Measurements from ENCODE around the gene CEBPZ.

The CEBPZ gene, protein sequence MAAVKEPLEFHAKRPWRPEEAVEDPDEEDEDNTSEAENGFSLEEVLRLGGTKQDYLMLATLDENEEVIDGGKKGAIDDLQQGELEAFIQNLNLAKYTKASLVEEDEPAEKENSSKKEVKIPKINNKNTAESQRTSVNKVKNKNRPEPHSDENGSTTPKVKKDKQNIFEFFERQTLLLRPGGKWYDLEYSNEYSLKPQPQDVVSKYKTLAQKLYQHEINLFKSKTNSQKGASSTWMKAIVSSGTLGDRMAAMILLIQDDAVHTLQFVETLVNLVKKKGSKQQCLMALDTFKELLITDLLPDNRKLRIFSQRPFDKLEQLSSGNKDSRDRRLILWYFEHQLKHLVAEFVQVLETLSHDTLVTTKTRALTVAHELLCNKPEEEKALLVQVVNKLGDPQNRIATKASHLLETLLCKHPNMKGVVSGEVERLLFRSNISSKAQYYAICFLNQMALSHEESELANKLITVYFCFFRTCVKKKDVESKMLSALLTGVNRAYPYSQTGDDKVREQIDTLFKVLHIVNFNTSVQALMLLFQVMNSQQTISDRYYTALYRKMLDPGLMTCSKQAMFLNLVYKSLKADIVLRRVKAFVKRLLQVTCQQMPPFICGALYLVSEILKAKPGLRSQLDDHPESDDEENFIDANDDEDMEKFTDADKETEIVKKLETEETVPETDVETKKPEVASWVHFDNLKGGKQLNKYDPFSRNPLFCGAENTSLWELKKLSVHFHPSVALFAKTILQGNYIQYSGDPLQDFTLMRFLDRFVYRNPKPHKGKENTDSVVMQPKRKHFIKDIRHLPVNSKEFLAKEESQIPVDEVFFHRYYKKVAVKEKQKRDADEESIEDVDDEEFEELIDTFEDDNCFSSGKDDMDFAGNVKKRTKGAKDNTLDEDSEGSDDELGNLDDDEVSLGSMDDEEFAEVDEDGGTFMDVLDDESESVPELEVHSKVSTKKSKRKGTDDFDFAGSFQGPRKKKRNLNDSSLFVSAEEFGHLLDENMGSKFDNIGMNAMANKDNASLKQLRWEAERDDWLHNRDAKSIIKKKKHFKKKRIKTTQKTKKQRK

DNA sequence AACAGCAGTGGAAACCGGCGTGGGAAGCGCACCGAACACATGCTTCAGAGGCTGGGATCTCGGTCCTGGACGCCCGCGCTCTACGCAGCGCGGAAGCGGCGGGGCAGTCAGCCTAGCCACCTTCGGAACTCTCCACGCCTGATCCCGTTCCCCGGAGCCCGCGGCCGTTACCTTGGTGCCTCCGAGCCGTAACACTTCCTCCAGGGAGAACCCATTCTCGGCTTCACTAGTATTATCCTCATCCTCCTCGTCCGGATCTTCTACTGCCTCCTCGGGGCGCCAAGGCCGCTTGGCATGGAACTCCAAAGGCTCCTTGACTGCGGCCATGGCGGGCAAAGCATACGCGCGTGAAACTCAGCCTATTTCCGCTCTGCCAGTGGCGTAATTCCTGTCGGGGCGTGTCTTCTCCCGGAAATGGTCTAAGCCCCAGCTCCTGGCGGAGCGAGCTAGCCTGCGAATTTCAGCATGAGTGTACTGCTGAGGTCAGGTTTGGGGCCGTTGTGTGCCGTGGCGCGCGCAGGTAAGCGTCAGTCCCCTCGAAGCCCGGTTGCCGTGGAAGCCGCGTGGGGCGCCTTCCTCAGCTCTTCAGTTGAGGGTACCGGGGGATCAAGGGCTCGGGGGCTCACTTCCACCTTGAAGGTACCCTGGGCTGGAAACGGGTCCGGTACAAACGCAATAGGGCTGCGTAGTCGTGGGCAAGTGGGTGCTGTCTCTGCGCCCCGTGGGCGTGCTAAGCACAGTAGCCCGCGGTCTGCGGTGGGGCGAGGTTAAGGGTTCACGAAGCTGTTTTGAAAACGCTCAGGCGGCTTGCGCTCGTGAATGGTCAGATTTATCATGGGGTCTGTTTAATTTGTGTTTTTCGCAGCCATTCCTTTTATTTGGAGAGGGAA lies at the start of gene CEBPZ, which contains the start of gene NDUFAF7:
Gene CEBPZ (minus strand): TSS at position 356 of the 890 bp plus-strand sequence. CDS start 29 bp downstream, at position 327.
Gene NDUFAF7 (plus strand): TSS at position 418 of the 890 bp plus-strand sequence. CDS start 48 bp downstream, at position 466.
- peaks cover 40 to 68% (median 50%) of the 10 kb centered on the region in 11 experiments for H3K36me3 ChIP-seq
- H3K4me2 ChIP-seq = peak within 1 kb of the TSS; percentile 82 to 98 (median 92)
- peak within 1 kb of the TSS; percentile 74 to 97 (median 86) for H3K4me3 ChIP-seq
- H3K27me3 ChIP-seq = no peaks in the 10 kb centered on the region
- H3K4me1 ChIP-seq = peaks cover 21 to 45% (median 37%) of the 10 kb centered on the region in 10 experiments
- H4K20me1 ChIP-seq = peaks cover 0 to 79% (median 41%) of the 10 kb centered on the region in 11 experiments; a peak in 21 of 22 replicates
- H3K27ac ChIP-seq = peak within 1 kb of the TSS; percentile 84 to 93 (median 89)
- peak within 1 kb of the TSS; percentile 85 to 92 (median 90) for H3K9ac ChIP-seq
- TF ChIP-seq Cebpa-rat (IDR thresholded peaks at IDR 0.05) = peak in 2 of 11 experiments; percentile 14 to 35; a peak in 1 of 22 replicates
- no peaks in the 10 kb centered on the region for H3K9me3 ChIP-seq (replicated peaks in 1 of 11)

DNA sequence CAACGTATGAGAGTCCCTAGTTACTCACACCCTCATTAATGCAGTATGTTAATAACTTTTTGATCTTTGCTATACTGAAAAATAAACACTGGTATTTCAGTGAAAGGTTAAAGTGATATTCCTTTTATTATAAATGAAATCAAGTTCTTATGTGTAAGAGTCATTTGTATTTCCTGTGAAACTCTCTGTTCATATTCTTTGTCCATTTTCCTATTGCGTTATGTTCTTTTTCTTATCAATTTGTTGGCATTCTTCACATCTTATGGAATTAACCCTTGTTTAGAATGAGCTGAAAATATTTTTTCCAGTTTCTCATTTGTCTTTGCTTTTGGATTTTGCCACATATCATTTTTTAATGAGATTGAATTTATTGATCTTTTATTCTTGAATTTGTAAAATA lies 44.9 kb upstream of the CEBPZ start:
- Histone ChIP-seq H3K9me3 (replicated peaks in 1 of 11) (no peaks in the 10 kb centered on the region), H3K27me3 (no peaks in the 10 kb centered on the region), H3K4me1 (no peaks in the 10 kb centered on the region), H3K4me2 (no peak overlapping the region), H3K9ac (no peak overlapping the region), H3K27ac (no peak overlapping the region), H3K4me3 (no peak overlapping the region), H4K20me1 (peaks cover 0 to 5% (median 0%) of the 10 kb centered on the region in 11 experiments; a peak in 1 of 22 replicates), H3K36me3 (peaks cover 61 to 96% (median 82%) of the 10 kb centered on the region in 11 experiments)
- no peak for TF ChIP-seq Cebpa-rat (IDR thresholded peaks at IDR 0.05)

DNA sequence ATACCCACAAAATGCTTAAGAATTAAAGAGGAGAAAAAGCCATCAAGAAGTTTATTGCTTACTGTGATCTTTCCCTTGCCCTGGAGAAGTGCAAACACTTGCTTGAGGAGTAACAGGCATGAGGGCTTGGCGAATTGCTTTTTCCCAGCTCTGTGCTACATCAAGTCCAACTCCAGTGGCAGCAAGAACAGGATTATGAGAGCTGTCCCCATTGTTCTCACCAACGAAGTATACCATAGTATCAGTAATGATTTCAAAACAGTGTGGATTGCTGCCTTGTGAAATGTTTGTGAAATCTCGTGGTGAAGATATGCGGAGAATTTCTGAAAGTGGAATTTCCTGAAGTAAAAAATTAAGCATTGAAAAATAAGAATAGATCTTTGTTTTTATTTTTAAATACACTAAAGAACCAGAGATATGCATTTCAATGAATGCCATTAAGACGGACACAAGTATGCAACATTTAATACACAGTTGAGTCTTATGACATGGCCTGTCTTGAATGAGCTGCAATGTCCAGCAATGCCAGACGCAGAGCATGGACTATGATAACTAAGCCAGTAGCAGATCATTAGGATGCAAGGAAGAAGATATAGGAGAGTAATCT lies 43.1 kb upstream of the CEBPZ start:
- Histone ChIP-seq H3K4me1 (no peaks in the 10 kb centered on the region), H3K27ac (no peak overlapping the region), H3K4me2 (no peak overlapping the region), H3K36me3 (peaks cover 61 to 96% (median 80%) of the 10 kb centered on the region in 11 experiments), H3K9me3 (replicated peaks in 1 of 11) (no peaks in the 10 kb centered on the region), H3K27me3 (no peaks in the 10 kb centered on the region), H3K9ac (no peak overlapping the region), H3K4me3 (no peak overlapping the region), H4K20me1 (peaks cover 0 to 8% (median 0%) of the 10 kb centered on the region in 11 experiments; a peak in 1 of 22 replicates)
- no peak for TF ChIP-seq Cebpa-rat (IDR thresholded peaks at IDR 0.05)

DNA sequence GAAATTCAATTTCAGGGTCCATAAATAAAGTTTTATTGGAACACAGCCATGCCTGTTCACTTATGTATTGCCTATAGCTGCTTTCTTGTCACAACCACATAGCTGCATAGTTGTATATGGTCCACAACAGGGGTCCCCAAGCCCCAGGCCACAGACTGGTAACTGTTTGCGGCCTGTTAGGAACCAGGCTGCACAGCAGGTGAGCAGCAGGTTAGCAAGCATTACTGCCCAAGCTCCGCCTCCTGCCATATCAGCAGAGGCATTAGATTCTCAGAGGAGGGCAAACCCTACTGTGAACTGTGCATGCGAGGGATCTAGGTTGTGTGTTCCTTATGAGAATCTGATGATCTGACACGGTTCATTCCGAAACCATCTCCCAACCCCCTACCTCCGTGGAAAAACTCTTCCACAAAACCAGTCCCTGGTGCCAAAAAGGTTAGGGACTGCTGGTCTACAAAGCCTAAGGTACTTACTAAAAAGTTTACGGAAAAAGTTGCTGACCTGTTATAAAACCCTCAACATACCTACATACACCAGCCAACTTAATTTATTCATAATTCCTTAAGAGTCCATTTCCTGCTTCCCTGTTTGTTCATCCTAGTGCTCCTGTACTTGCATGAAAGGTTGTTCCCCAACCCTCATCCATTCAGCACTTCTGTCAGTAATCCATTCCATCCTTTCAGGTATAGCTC lies 40.1 kb upstream of the CEBPZ start:
- no peak for TF ChIP-seq Cebpa-rat (IDR thresholded peaks at IDR 0.05)

DNA sequence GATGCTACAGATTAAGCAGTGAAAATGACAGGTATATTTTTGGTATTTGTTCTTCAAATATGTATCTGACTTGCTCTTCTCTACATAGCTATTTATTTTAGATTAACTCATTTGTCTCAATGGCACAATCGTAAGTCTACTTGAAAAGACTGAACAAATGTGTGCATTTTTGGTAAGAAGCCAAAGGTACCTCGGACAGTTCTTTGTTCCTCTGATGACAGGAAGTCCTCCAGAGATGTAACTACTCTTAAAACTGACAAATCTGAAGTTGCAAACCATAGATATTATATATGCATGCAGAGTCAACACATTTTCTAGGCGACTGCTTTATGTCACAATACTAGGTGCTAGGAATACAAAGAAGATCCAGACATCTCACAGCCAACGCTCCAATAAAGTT lies 36.7 kb upstream of the CEBPZ start:
- H3K9ac ChIP-seq = no peak overlapping the region
- peaks cover 0 to 12% (median 0%) of the 10 kb centered on the region in 11 experiments; a peak in 1 of 22 replicates for H4K20me1 ChIP-seq
- no peak for TF ChIP-seq Cebpa-rat (IDR thresholded peaks at IDR 0.05)
- no peak overlapping the region for H3K27ac ChIP-seq
- H3K9me3 ChIP-seq (replicated peaks in 1 of 11) = no peaks in the 10 kb centered on the region
- peaks cover 0 to 8% (median 1%) of the 10 kb centered on the region in 10 experiments; a peak in 8 of 20 replicates for H3K4me1 ChIP-seq
- no peak overlapping the region for H3K4me3 ChIP-seq
- H3K36me3 ChIP-seq = peaks cover 66 to 96% (median 80%) of the 10 kb centered on the region in 11 experiments
- H3K27me3 ChIP-seq = no peaks in the 10 kb centered on the region
- no peak overlapping the region for H3K4me2 ChIP-seq

More for the DNA sequence above, 40.1 kb upstream of the CEBPZ start:
- Histone ChIP-seq H3K9ac (no peak overlapping the region), H4K20me1 (peaks cover 0 to 8% (median 0%) of the 10 kb centered on the region in 11 experiments; a peak in 1 of 22 replicates), H3K4me2 (no peak overlapping the region), H3K27me3 (no peaks in the 10 kb centered on the region), H3K4me1 (no peaks in the 10 kb centered on the region), H3K36me3 (peaks cover 68 to 98% (median 85%) of the 10 kb centered on the region in 11 experiments), H3K4me3 (no peak overlapping the region), H3K9me3 (replicated peaks in 1 of 11) (no peaks in the 10 kb centered on the region), H3K27ac (no peak overlapping the region)

DNA sequence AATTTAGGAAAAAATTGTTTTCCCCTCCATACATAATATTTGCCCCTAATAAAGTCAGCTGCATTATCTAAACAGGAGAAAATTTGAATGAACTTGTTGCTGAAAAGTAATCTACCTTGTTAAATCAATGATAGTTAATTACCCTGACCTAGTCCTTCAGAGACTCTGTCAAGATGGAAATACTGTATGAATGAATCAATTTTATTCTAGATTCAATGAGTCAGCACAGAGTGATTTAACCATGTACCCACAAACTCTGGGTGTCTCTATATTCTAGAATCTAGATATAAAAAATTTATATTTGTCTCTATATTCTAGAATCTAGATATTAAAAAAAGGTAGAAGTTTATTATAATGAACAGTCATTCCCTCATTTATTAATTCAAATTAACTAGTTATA lies 36.3 kb upstream of the CEBPZ start:
- no peak overlapping the region for H3K4me3 ChIP-seq
- H3K9ac ChIP-seq = no peak overlapping the region
- peaks cover 2 to 12% (median 5%) of the 10 kb centered on the region in 10 experiments; a peak in 18 of 20 replicates for H3K4me1 ChIP-seq
- TF ChIP-seq Cebpa-rat (IDR thresholded peaks at IDR 0.05) = no peak
- H3K36me3 ChIP-seq = peaks cover 63 to 92% (median 77%) of the 10 kb centered on the region in 11 experiments
- H3K4me2 ChIP-seq = no peak overlapping the region
- H3K9me3 ChIP-seq (replicated peaks in 1 of 11) = no peaks in the 10 kb centered on the region
- H3K27ac ChIP-seq = no peak overlapping the region
- peaks cover 0 to 12% (median 0%) of the 10 kb centered on the region in 11 experiments; a peak in 1 of 22 replicates for H4K20me1 ChIP-seq
- H3K27me3 ChIP-seq = no peaks in the 10 kb centered on the region

DNA sequence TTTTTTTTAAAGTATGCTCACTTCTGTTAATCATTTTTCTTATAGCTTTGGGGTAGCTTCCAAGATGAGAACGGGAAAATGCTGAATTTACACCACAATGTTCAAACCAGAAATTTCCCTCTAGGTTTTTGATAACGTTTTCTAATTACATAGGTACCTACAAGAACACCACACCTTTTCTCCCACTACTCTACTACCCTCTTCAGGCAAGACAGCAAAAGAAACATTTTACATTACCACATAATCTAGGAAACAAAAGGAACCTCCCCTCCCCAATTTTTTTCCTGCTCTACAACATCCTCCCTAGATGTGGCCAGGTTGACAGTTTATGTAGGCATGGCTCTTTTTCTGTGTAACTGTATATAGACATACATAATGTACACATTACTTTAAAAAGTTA lies 32.4 kb upstream of the CEBPZ start:
- Histone ChIP-seq H3K27ac (no peak overlapping the region), H3K36me3 (peaks cover 49 to 86% (median 63%) of the 10 kb centered on the region in 11 experiments), H3K4me1 (peaks cover 6 to 19% (median 11%) of the 10 kb centered on the region in 10 experiments; a peak in 18 of 20 replicates), H3K9ac (no peak overlapping the region), H3K9me3 (replicated peaks in 1 of 11) (no peaks in the 10 kb centered on the region), H3K4me2 (no peak overlapping the region), H3K27me3 (no peaks in the 10 kb centered on the region), H3K4me3 (no peak overlapping the region), H4K20me1 (peaks cover 0 to 5% (median 0%) of the 10 kb centered on the region in 11 experiments; a peak in 1 of 22 replicates)
- TF ChIP-seq Cebpa-rat (IDR thresholded peaks at IDR 0.05) = no peak
